COR-L47 (cell line): ENCODE results near the gene ZFYVE1.
"Not testable (repeated sequence)": the region's sequence is repeated elsewhere in the genome, so short reads cannot be mapped to it uniquely, and the experiment has no call there.

ENCODE experiments used
- DNase-seq: peaks from one replicate; lab custom pipeline; 2025; lab: John Stamatoyannopoulos, UW

The ZFYVE1 gene

DNA sequence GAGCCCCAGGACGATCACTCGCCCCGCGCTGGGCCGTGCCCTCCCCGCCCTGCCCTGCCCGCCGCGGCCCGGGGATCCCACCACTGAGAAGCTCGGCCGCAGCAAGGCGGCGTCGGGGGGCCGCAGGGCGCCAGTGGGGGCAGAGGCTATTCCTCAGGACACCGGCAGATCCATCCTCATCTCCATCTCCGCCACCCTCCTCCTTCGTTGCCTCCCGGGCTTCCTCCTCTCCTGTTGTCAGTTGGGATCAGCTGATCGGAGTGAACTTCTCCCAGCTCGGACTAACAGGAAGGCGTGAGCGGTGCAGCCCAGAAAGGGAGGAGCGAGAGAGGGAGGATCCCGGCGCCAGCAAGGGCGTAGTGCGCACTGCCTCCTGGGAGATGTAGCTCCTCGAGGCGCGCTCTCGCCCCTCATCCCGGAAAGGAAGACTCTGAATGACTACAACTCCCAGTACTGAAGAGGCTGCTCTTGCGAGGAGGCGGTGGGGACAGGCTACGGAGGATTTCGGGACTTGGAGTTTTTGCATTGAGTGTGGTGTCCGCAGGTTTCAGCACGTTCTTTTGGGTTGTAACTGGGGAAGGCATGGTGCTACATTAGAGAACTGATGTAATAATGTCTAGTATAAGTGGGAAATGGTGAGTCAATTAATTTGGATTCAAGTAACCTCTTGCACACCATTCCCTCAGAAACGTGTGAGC is at the start of gene ZFYVE1:
Gene ZFYVE1, minus strand, starts transcription at position 262 of the 698 bp plus-strand sequence. CDS start 2,598 bp downstream, outside the sequence.
- DNase-seq, result peak; percentile 95

DNA sequence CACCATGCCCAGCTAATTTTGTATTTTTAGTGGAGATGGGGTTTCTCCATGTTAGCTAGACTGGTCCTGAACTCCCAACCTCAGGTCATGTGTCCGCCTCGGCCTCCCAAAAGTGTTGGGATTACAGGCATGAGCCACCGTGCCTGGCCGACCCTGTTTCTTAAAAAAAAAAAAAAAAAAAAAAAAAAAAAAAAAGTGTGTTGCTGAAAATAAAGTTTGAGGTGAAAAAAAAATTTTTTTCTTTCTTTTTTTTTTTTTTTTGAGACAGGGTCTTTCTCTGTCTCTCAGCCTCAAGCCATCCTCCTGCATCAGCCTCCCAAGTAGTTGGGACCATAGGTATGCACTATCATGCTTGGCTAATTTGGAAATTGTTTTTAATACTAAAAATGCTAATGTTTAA is 42.7 kb upstream of the ZFYVE1 start:
- no peak for DNase-seq

DNA sequence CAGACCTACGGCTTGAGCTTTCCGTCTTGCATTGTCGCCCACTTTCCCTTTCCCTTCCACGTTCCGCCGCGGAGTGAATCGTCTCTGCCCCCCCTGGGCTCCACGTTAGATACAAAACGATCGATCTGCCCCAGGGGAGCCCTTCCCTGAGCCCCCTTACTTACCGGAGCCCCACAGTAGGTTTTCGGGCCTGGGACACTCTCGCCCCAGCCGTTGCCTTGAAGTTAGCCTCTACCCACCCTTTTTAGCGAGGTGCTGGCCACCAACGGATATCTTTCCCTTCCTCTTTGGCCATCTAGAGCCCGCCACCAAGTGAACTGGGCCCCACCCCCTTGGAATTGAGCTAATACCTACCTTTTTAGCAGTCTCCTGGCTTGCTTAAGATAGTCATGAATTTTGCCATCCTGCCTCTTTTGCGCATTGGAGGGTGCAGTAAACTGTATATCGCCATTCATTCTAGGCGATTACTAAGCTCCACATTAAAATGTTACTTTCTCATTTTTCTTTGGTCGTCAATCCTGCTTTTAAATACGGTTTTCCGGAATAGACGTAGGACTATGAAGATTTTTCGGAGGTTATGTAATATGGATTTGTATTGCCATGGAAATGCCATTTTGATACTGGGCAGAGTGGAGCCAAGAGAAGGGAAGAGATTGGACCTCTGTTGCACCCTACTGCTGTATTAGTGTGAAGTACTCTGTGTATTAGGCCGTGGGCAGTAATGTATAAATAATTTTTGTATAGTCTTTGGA is 32.2 kb upstream of the ZFYVE1 start:
- DNase-seq, result peak; percentile 21

DNA sequence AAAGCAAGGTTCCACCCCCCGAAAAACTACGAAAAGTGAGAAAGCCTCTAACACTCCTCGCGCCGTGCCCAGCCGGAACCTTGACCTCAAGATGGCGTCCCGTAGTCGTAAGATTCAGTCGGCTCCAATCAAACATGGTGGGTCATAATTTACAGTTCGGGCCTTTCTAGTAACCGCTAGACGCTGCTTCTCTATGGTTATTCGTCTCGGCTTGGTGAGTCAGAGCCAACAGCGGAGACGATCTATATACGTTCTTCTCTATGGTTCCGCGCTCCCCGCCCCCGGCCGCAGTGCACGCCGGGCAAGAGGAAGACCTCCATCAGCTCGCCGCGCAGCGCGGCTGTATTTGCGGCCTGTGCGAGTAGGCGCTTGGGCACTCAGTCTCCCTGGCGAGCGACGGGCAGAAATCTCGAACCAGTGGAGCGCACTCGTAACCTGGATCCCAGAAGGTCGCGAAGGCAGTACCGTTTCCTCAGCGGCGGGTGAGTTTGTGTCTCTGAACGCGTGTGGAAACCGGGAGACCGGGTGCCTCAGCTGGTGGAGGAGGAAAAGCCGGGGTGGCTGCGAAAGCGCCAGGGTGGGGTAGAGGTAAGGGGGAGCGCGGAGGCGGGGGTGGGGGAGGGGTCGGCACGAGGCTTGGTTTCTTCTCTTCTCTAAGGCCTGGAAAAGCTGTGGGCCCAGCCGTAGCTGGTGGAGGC is 31.5 kb upstream of the ZFYVE1 start, which contains the start of gene RBM25:
Gene RBM25, plus strand, starts transcription at position 311 of the 698 bp plus-strand sequence. CDS start 13,108 bp downstream, outside the sequence.
- DNase-seq, result peak; percentile 98

- DNase-seq, result no peak
Observed at GRCh38 chr14:73057944-73058223, 31.0 kb upstream of the ZFYVE1 start.

DNA sequence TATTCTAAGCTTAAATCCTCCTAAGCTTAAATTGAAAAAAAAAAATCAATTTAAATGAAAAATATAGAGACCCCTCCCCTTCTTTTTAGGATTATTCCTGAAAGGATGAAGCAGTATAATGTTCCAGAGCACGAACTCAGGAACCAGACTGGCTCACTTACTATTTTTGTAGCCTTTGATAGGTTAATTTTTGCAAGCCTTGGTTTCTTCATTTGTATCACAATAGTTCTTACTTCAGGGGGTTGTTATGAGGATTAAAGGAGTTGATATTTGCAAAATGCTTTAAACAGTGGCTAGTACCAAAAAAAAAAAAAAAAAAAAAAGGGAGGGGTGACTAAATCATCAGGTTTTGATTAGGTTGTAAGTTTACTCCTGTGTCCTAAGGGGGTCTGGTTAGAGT is 28.3 kb upstream of the ZFYVE1 start:
- no peak for DNase-seq

DNA sequence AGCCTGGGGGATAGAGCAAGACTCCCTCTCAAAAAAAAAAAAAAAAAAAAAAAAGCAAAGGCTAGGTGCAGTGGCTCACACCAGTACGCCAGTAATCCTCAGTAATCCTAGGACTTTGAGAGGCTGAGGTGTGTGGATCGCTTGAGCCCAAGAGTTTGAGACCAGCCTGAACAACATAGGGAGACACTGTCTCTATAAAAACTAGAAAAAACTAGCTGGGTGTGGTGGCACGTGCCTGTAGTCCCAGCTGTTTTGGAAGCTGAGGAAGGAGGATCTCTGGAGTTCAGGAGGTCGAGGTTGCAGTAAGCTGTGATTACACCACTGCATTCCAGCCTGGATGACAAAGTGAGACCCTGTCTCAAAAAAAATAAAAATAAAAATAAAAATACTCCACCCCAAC is 22.5 kb upstream of the ZFYVE1 start:
- DNase-seq, result no peak

- DNase-seq, result no peak
Observed at GRCh38 chr14:73047808-73048207, 20.9 kb upstream of the ZFYVE1 start.

GRCh38 chr14:73036706-73037450 is 10.0 kb upstream of the ZFYVE1 start:
- not testable (repeated sequence) for DNase-seq

DNA sequence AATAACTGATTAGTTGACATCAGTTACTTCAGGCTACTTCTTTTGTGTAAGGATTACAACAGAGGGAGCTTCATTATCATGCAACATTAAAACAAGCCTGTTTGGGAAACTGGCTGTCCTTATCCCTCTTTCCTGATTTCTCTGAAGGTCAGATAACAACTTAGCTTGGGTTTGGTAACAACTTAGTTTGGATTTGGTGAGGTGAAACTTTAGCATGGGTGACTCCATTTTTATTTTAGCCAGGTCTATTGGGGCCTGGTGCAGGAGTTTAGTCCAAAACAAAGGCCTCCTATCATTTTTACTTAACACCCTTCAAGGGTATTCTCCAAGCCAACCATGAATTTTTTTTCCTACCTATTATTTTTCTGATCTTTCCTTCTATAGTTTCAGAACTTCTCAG is 1.1 kb upstream of the ZFYVE1 start:
- DNase-seq, result no peak

DNA sequence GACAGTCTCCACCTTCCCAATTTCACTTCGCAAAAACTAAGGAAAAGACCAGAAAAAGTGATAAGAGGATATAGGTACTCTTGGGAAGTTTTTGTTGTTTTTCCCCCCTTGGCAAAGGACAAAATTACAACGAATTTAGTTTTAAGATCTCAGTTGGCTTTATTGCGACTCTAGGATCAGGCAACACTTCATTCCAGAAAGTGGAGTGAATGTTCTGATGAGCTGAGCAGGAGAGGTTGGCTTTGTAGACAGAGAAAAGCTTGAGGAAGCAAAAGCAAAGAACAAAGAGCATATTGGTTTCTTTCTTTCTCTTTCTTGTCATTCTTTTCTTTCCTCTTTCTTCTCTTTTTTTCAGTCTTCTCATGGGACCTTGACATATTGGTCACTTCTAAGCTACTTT is 640 bp upstream of the ZFYVE1 start:
- no peak for DNase-seq

DNA sequence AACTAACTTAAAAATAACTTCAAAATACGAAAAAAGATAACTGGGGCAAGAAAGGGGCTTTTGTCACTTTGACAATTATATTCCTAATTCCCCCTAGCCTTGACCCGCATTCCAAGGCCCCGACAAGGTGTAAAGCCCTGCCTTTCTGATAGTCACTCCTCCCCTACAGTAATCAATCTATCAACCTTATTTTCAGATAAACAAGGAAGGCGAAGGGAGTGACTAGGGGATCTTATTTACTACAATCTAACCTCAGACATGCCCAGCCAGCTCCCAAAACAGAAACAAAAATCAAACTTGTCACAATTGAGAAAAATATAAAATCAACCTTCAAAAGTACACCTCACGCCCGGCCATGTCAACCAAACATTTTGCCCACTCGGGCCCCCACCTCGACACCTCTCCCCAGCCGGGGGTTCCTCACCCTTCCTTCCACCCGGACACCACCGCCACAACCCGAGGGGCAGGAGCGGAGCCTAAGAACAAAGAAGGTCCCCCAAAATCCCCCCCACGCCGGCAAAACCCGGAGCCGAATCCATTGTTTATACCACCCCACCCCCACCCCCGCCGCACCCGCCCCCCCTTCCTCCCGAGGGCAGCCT is 562 bp downstream of the ZFYVE1 start:
- no peak for DNase-seq

DNA sequence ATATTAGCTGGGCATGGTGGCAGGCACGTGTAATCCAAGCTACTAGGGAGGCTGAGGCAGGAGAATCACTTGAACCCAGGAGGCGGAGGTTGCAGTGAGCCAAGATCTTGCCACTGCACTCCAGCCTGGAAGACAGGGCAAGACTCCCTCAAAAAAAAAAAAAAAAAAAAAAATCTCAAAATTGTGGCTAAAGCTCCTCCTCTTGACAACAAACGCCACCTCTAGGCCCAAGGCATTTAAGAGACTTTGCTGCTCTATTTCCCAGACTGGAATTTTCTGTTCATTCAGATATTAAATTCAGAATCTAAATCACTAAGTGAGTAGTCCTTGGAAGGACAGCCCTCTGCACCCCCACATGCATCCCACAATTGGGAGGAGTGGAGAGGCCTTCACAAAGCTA is 1.4 kb downstream of the ZFYVE1 start:
- DNase-seq, result no peak

- no peak for DNase-seq
Observed at GRCh38 chr14:73022051-73022450, 4.9 kb downstream of the ZFYVE1 start.

GRCh38 chr14:73016011-73016410 is 10.9 kb downstream of the ZFYVE1 start:
- not testable (repeated sequence) for DNase-seq

- not testable (repeated sequence) for DNase-seq
Observed at GRCh38 chr14:73015552-73015951, 11.4 kb downstream of the ZFYVE1 start.

GRCh38 chr14:73014105-73014504 is 12.8 kb downstream of the ZFYVE1 start:
- DNase-seq, result no peak

DNA sequence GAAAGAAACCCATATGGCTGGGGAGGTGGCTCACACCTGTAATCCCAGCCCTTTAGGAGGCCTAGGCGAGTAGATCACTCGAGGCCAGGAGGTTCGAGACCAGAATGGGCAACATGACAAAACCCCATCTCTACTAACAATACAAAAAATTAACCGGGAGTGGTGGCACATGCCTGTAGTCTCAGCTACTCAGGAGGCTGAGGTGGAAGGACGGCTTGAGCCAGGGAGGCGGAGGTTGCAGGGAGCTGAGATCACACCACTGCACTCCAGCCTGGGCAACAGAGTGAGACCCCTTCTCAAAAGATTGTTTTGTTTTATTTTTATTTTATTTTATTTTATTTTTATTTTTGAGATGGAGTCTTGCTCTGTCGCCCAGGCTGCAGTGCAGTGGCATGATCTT is 15.7 kb downstream of the ZFYVE1 start:
- DNase-seq, result not testable (repeated sequence)

- DNase-seq, result no peak
Observed at GRCh38 chr14:73008501-73008900, 18.4 kb downstream of the ZFYVE1 start.

- DNase-seq, result no peak
Observed at GRCh38 chr14:73007835-73008234, 19.1 kb downstream of the ZFYVE1 start.

DNA sequence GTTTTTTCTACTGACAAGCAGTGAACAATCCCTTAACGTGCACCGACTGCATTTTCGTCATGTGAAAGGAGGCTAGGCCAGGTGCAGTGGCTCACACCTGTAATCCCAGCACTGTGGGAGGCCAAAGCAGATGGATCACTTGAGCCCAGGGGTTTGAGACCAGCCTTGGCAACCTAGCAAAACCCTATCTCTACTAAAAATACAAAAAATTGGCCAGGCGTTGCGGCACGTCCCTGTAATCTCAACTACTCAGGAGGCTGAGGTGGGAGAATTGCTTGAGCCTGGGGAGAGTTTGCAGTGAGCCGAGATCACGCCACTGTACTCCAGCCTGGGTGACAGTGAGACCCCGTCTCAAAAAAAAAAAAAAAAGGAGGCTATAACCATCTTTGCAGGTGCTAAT is 22.3 kb downstream of the ZFYVE1 start:
- DNase-seq, result not testable (repeated sequence)

GRCh38 chr14:73003681-73004080 is 23.2 kb downstream of the ZFYVE1 start:
- DNase-seq, result no peak
